Mesenchymal stem cell (in vitro differentiated cells and primary cell): ENCODE measurements around the gene AK6.

ENCODE experiments used
- DNase-seq: peaks from one replicate; pipeline ENCODE4 v3.0.0-alpha.2; 2013
- H2AFZ ChIP-seq: one replicate; pipeline ENCODE4 v1.6.1; 2013; ENCODE audit warnings: low read depth, mild to moderate bottlenecking, control low read depth, inconsistent platforms, low read length, moderate library complexity
- H2AK5ac ChIP-seq: 2 replicates; pipeline ENCODE4 v1.6.1; 2013; ENCODE audit warnings: low read length, moderate library complexity, mild to moderate bottlenecking, inconsistent platforms; ENCODE audit not compliant: severe bottlenecking
- H2BK120ac ChIP-seq: one replicate; pipeline ENCODE4 v1.6.1; 2013; ENCODE audit warnings: low read depth, mild to moderate bottlenecking, inconsistent platforms, low read length, moderate library complexity
- H2BK12ac ChIP-seq, 2 experiments: one replicate each; pipeline ENCODE4 v1.6.1; 2013; ENCODE audit warnings: inconsistent platforms in 2 of 2, low read length in 2 of 2, mild to moderate bottlenecking in 2 of 2, moderate library complexity in 2 of 2, control low read depth in 1 of 2
- H2BK15ac ChIP-seq: one replicate; pipeline ENCODE4 v1.6.1; 2013; ENCODE audit warnings: mild to moderate bottlenecking, low read depth, inconsistent platforms; ENCODE audit not compliant: poor library complexity, severe bottlenecking
- H2BK5ac ChIP-seq: 2 replicates; pipeline ENCODE4 v1.6.1; 2013; ENCODE audit warnings: low read depth, mild to moderate bottlenecking, low read length, control low read depth, inconsistent platforms; ENCODE audit not compliant: poor library complexity, severe bottlenecking
- H3K14ac ChIP-seq, 2 experiments: one replicate each; pipeline ENCODE4 v1.6.1; 2013; ENCODE audit warnings: inconsistent platforms in 2 of 2, low read length in 2 of 2, control low read depth in 1 of 2, mild to moderate bottlenecking in 1 of 2, moderate library complexity in 1 of 2
- H3K18ac ChIP-seq, 2 experiments: one replicate each; pipeline ENCODE4 v1.6.1; 2013; ENCODE audit warnings: inconsistent platforms in 2 of 2, low read length in 2 of 2, control low read depth in 1 of 2, low read depth in 1 of 2, mild to moderate bottlenecking in 1 of 2
- H3K23ac ChIP-seq, 2 experiments: one replicate each; pipeline ENCODE4 v1.6.1; 2013; ENCODE audit warnings: inconsistent platforms in 2 of 2, low read length in 2 of 2, mild to moderate bottlenecking in 2 of 2, moderate library complexity in 2 of 2, control low read depth in 1 of 2
- H3K27ac ChIP-seq: 2 replicates; pipeline ENCODE4 v1.5.1; 2013; ENCODE audit warnings: mild to moderate bottlenecking, moderate library complexity, low read length, control low read depth, inconsistent platforms; ENCODE audit not compliant: poor library complexity, severe bottlenecking
- H3K27me3 ChIP-seq, 2 experiments: 2 replicates each; pipeline versions ENCODE4 v1.6.1 to v1.7.0; 2013; ENCODE audit warnings: low read length in 2 of 2, mild to moderate bottlenecking in 2 of 2, moderate library complexity in 2 of 2, control low read depth in 1 of 2, inconsistent platforms in 1 of 2; ENCODE audit not compliant: control insufficient read depth in 1 of 2, insufficient read depth in 1 of 2
- H3K36me3 ChIP-seq, 2 experiments: 2 replicates each; pipeline versions ENCODE4 v1.6.1 to v1.7.0; 2013; ENCODE audit warnings: low read length in 2 of 2, control low read depth in 1 of 2, inconsistent platforms in 1 of 2, low read depth in 1 of 2, mild to moderate bottlenecking in 1 of 2; ENCODE audit not compliant: insufficient read depth in 2 of 2, control insufficient read depth in 1 of 2
- H3K4ac ChIP-seq, 2 experiments: one replicate each; pipeline ENCODE4 v1.6.1; 2013; ENCODE audit warnings: inconsistent platforms in 2 of 2, low read length in 2 of 2, mild to moderate bottlenecking in 2 of 2, moderate library complexity in 2 of 2, control low read depth in 1 of 2, low read depth in 1 of 2
- H3K4me1 ChIP-seq: 2 replicates; pipeline ENCODE4 v1.6.1; 2013; ENCODE audit warnings: low read depth, low read length, control low read depth; ENCODE audit not compliant: control insufficient read depth, insufficient read depth
- H3K4me2 ChIP-seq: 2 replicates; pipeline ENCODE4 v1.6.1; 2013; ENCODE audit warnings: low read length, mild to moderate bottlenecking, inconsistent platforms; ENCODE audit not compliant: poor library complexity, severe bottlenecking
- H3K4me3 ChIP-seq, 2 experiments: 2 replicates each; pipeline versions ENCODE4 v1.5.1 to v1.7.0; 2013; ENCODE audit warnings: low read length in 2 of 2, mild to moderate bottlenecking in 2 of 2, control low read depth in 1 of 2, low read depth in 1 of 2; ENCODE audit not compliant: insufficient read depth in 1 of 2
- H3K79me1 ChIP-seq: replicated peaks from 2 replicates; pipeline ENCODE4 v1.6.1; 2013; ENCODE audit warnings: mild to moderate bottlenecking, control low read depth, low read length, inconsistent platforms; ENCODE audit not compliant: poor library complexity, severe bottlenecking
- H3K9ac ChIP-seq: 2 replicates; pipeline ENCODE4 v1.7.0; 2013; ENCODE audit warnings: mild to moderate bottlenecking, low read length, moderate library complexity
- H3K9me3 ChIP-seq: 2 replicates; pipeline ENCODE4 v1.7.0; 2013; ENCODE audit warnings: mild to moderate bottlenecking, low read length; ENCODE audit not compliant: control insufficient read depth
- H4K8ac ChIP-seq: one replicate; pipeline ENCODE4 v1.6.1; 2013; ENCODE audit warnings: inconsistent platforms, mild to moderate bottlenecking, low read length, moderate library complexity
- H4K91ac ChIP-seq: one replicate; pipeline ENCODE4 v1.6.1; 2013; ENCODE audit warnings: mild to moderate bottlenecking, low read length, inconsistent platforms
- WGBS: methylation state at CpG from one replicate; pipeline ENCODE4 v1.1.7; 2013; ENCODE audit warnings: mixed read lengths; 5-methylcytosine and 5-hydroxymethylcytosine counted together

Gene AK6

GRCh38 chr5:69305512-69305911 lies 63.8 kb downstream of the AK6 start:
- Histone ChIP-seq H3K79me1 (no peaks in the 10 kb centered on the region), H2BK15ac (no peak overlapping the region), H3K4me2 (no peak overlapping the region), H4K91ac (no peak overlapping the region), H3K36me3 (peaks cover 0 to 3% of the 10 kb centered on the region in 2 experiments), H2AFZ (no peak overlapping the region), H3K27me3 (no peaks in the 10 kb centered on the region), H2BK5ac (no peak overlapping the region), H2BK120ac (no peak overlapping the region), H3K4me1 (no peaks in the 10 kb centered on the region), H3K4me3 (no peak overlapping the region), H3K9ac (no peak overlapping the region), H3K4ac (no peak overlapping the region), H3K23ac (no peak overlapping the region), H3K27ac (no peak overlapping the region), H4K8ac (no peak overlapping the region), H2AK5ac (no peak overlapping the region), H3K9me3 (no peaks in the 10 kb centered on the region), H3K14ac (no peak overlapping the region), H2BK12ac (no peak overlapping the region), H3K18ac (no peak overlapping the region)
- WGBS: 85% methylated on average over 6 of the region's 8 CpGs
- no peak for DNase-seq
